GM21528 (cell line): Measurements from ENCODE around the gene TSPAN9.

ENCODE experiments used
- ATAC-seq: cut with Tn5 transposase; IDR thresholded peaks from one replicate; pipeline ENCODE4 v1.9.1; 2021; ENCODE audit warnings: mild to moderate bottlenecking, moderate library complexity; ENCODE audit not compliant: unreplicated experiment, low FRiP score

TSPAN9 gene

GRCh38 chr12:3238196-3238595 is 161.0 kb downstream of the TSPAN9 start:
- no peak for ATAC-seq

- ATAC-seq, result no peak
These were observed 164.4 kb downstream of the TSPAN9 start for GRCh38 chr12:3241621-3242020.

DNA sequence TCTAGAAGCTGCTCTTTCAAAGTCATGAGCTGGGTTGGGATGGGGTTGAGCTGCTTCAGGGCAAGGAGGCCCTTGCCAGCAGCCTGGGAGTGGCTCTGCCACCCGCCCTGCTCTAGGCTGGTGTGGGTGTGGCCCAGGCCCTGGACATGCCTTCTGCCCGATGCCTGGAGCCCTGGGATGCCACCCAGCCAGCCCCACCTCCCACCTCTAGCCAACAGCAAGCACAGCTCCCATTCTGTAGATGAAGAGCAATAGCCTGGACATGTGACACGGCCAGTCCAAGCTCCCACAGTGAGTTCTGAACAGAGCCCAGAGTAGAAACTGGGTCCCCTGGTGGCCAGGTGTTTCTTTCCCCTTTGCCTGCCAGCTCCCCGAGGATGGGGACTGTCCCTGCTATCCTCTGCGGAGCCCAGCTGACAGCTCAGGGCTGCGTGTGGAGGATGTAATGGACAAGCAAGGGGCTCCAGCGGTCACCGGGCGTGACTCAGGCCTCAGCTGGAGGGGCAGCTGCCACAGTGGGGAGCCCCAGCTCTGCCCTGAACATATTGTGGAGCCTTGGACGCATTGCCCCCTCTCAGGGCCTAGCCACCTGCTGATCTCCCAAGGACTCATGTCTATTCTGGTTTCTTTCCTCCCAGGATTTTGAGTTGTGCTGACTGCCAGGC is 165.2 kb downstream of the TSPAN9 start:
- ATAC-seq, result no peak

DNA sequence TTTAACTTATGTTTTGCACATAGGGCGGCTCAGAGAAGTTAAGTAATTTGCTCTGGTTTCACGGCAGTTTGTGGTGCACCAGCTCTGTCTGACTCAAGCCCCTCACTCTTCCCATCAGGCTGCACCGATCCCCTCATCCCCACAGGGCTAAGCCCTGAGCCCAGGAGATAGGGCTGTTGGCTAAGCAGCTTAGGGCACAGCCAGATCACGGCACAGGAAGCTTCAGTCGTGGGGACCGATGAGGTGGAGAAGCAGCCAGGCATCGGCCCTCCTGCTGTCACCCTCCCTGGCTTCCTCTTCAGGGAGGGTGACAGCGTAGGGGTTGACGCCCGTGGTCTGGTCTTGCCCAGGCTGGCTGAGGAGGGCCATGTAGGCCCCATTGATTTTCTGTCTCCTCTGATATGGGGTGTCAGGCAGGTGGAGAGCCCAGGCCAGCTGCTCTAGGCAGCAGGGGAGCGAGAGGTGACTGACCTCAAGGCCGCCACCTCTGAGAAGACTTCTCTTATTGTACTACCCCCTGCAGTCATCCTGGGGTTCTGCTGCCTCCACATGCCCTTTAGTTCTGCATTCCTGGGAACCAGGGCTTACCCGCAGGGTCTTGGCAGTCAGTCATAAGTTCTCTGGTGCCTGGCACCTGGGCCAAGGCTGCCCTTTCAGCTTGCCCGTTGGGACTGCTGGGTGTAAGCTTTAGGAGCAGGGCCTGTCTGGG is 166.4 kb downstream of the TSPAN9 start:
- no peak for ATAC-seq

DNA sequence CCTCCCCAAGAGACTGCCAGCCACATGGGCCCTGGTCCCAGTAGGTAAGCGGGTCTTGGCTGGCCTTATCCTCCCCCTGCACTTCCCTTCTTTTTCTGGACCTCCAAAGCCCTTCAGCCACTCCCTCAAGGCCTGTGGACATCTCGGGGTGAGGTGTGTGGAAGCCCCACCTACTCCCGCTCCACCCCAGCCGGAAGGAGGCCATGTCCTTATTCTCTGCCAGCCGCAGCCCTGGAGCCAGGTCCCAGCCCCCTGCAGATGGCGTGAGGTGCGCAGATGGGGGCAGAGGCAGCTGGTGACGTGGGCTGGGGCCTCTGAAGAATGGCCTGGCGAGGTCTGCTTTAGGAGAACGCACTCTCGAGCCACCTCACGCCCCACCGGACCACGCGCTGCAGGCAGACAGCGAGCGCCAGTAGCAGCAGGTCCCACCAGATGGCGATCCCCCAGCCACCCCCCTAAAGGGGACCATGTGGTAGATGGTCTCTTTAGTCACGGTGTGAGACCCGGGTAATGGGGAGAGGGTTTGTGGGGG is 167.1 kb downstream of the TSPAN9 start:
- ATAC-seq, result no peak

- ATAC-seq, result no peak
These were observed 169.1 kb downstream of the TSPAN9 start for GRCh38 chr12:3246253-3246652.

- ATAC-seq, result no peak
These were observed 169.9 kb downstream of the TSPAN9 start for GRCh38 chr12:3247077-3247476.

- ATAC-seq, result no peak
These were observed 170.5 kb downstream of the TSPAN9 start for GRCh38 chr12:3247629-3248161.

DNA sequence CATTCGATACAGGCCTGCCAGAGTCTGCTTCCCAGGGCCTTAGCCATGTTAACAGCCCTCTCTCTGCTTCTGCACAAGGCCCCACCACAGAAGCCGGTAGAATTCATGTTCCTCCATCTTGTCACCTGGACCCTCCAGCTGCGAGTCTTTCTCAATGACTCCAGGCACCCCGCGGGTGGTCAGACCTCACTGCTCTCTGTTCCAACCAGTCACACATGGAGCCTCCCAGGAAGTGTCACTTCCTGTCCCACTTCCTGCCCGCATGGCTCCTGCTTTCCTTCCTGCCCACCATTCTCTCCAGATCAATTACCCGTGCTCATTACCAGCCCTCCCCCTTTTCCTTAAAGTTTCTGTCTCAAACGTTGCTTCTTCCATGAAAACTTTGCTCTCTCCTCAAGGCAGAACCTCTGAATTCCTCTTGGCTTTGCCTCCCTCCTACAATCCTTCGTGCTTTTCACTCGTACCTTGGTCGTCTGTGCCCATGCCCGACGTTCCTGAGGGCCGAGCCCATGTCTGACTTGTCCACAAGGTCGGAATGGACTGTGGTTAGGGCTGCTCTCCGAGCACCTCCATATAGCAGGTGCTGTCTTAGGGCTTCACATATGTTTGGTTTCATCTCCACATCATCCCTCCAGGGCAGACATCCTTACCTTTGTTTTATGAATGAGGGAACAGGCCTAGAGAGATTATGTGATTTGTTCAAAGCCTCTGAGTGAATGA is 172.1 kb downstream of the TSPAN9 start:
- no peak for ATAC-seq

DNA sequence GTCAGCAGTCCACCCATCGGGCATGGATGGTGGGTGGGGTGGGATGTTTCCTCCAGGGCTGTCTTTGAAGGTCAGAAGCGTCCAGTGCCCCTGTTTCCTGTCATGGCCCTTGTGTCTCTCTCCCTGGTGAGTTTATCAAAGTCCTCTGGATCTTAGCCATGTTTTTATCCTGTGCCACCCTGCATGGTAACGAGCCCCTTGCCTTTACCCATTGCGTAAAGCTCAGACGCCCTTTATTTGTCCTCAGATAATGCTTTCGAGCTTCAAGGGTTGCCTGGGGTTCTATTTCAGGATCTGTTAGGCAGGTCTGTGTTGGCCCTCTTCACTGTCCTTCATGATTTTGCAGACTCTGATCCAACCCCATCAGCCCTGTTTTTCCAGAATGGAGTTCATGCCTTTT is 172.9 kb downstream of the TSPAN9 start:
- ATAC-seq, result no peak

DNA sequence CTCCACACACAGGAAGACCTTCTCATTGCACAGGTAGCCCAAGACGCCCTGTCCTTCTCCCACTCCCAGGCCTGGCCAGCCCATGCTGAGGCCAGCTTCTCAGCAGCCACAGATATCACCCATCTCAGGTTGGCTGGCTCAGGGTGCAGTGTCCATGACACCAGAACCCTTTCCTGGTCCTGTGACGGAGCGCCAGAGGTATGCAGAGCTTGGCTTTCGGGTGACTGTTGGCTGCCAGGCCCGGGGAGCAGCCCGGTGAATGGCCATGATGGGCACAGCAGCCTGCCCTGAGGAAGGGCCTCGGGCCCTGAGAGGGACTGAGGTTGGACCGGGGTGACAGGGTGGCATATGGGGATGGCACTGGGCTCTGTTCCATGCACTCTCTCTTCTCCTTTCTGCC is 173.4 kb downstream of the TSPAN9 start:
- no peak for ATAC-seq

- no peak for ATAC-seq
These were observed 173.9 kb downstream of the TSPAN9 start for GRCh38 chr12:3251067-3251466.

- ATAC-seq, result no peak
These were observed 174.5 kb downstream of the TSPAN9 start for GRCh38 chr12:3251691-3252090.

DNA sequence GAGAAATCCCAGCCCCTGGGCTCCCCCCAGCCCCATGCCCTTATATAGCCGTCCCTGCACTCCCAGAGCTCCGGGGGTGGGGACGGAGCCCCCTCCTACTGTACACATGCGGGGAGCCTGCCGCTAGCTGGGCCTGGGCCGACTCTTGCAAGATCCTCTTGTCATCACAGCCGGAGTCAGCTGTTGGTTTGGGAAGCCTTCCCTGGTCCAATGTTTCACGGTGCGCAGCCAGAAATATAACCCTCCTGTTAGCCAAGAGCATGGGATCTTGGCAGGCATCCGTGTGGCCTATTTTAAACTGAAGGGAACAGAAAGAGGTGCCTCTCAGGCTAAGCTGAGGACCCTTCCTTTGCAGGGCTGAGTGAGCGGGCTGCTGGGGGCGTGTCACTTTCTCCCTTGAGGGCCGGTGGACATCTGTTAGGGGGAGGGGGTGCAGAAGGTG is 175.3 kb downstream of the TSPAN9 start:
- ATAC-seq, result no peak

- ATAC-seq, result no peak
These were observed 176.6 kb downstream of the TSPAN9 start for GRCh38 chr12:3253682-3254275.

- no peak for ATAC-seq
These were observed 177.9 kb downstream of the TSPAN9 start for GRCh38 chr12:3255057-3255456.

DNA sequence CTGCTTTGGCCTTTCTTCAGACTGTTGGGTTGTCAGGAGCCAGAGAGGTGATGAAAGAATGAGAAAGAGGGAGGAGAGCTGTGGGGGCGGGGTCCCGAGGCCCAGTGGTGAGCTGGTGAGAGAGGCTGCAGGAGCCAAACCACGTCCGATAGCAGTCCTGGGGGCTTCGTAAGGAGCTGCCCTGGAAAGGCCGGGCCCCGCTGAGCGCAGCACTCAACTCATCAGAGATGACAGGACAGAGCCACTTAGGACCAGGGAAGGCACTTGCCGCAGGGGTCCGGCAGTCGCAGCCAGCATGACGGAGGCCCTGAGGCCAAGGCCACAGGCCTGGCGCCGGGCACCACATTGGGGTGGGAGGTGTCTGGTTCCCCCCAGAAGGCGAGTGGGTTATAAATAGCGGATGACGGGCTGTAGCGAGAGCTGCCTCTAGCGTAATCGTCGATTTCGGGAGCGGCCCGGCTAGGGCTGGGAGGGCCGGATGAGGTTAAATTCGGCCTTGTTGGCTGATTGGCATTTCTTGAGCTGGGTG is 179.0 kb downstream of the TSPAN9 start:
- no peak for ATAC-seq

- ATAC-seq, result no peak
These were observed 180.2 kb downstream of the TSPAN9 start for GRCh38 chr12:3257411-3257810.

- no peak for ATAC-seq
These were observed 182.8 kb downstream of the TSPAN9 start for GRCh38 chr12:3259973-3260372.

DNA sequence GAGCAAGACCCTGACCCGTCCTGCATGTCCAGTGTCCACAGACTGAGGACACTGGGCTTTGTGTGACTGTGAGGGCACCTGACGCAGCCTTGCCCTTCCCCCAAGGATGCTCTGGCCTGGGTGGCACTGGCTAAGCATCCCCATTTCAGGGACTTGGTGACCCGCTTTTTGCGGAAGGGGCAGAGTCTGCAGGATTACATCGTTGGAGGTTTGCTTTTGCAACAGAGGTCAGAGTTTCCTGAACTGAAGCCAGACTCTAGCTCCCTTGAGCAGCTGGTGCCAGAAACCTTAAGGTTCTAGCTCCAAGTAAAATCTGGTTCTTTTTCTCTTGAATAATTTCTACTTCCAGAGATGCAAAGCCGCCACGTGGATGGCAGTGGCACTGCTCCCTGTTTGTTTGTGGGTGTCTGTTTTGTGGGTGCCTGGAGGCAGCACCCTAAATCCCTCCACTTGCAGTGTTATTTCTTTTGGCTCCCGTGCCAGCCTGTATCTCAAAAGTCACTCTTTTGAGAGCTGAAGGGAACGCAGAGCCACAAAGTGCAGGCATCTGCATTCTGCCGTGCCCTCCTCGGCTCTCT is 184.7 kb downstream of the TSPAN9 start:
- ATAC-seq, result no peak
